WTC11 (cell line): Measurements from ENCODE around the gene PTPN6.

Experiments
- FOXK1 ChIP-seq: sonication (generic); formaldehyde crosslinking; IDR thresholded peaks from 2 replicates; pipeline ENCODE4 v1.8.0; 2022; ENCODE audit warnings: mild to moderate bottlenecking, moderate library complexity, missing genetic modification reagents
- HMGXB4 ChIP-seq: sonication (generic); formaldehyde crosslinking; IDR thresholded peaks from 2 replicates; pipeline ENCODE4 v1.8.1; 2023; ENCODE audit warnings: mild to moderate bottlenecking, moderate library complexity, missing genetic modification reagents
- PRDM15 ChIP-seq: sonication (generic); formaldehyde crosslinking; IDR thresholded peaks from 2 replicates; pipeline ENCODE4 v1.8.0; 2022; ENCODE audit warnings: missing genetic modification reagents
- SP1 ChIP-seq: sonication (generic); formaldehyde crosslinking; conservative IDR thresholded peaks from 2 replicates; pipeline ENCODE4 v1.8.1; 2022; ENCODE audit warnings: missing genetic modification reagents
- ZBTB21 ChIP-seq: sonication (generic); formaldehyde crosslinking; IDR thresholded peaks from 2 replicates; pipeline ENCODE4 v1.8.1; 2023; ENCODE audit warnings: mild to moderate bottlenecking, missing genetic modification reagents, borderline replicate concordance
- ZNF138 ChIP-seq: sonication (generic); formaldehyde crosslinking; conservative IDR thresholded peaks from 2 replicates; pipeline ENCODE4 v1.8.1; 2022; ENCODE audit warnings: mild to moderate bottlenecking, moderate library complexity, missing genetic modification reagents
- TF ChIP-seq, protein P1 (sequence below): fragments of 200-600 bp; IDR thresholded peaks from 2 replicates; pipeline ENCODE4 v1.8.0; 2022; ENCODE audit warnings: antibody characterized with exemption
- TF ChIP-seq, protein P2 (sequence below): sonication (generic); formaldehyde crosslinking; IDR thresholded peaks from 2 replicates; pipeline ENCODE4 v1.8.0; 2022; ENCODE audit warnings: mild to moderate bottlenecking, missing genetic modification reagents

DNA sequence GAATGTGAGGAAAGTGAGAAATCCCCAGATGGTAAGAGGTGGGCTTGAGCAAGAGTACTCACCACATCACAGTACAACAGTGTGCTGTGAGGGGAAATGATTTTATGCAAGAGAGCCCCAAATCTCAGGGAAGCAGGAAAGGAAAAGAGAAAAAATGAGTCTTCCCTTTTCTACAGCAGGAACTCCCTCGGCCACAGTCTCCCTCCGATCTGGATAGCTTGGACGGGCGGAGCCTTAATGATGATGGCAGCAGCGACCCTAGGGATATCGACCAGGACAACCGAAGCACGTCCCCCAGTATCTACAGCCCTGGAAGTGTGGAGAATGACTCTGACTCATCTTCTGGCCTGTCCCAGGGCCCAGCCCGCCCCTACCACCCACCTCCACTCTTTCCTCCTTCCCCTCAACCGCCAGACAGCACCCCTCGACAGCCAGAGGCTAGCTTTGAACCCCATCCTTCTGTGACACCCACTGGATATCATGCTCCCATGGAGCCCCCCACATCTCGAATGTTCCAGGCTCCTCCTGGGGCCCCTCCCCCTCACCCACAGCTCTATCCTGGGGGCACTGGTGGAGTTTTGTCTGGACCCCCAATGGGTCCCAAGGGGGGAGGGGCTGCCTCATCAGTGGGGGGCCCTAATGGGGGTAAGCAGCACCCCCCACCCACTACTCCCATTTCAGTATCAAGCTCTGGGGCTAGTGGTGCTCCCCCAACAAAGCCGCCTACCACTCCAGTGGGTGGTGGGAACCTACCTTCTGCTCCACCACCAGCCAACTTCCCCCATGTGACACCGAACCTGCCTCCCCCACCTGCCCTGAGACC lies 15.6 kb upstream of the PTPN6 start:
- TF ChIP-seq, protein P1, sequence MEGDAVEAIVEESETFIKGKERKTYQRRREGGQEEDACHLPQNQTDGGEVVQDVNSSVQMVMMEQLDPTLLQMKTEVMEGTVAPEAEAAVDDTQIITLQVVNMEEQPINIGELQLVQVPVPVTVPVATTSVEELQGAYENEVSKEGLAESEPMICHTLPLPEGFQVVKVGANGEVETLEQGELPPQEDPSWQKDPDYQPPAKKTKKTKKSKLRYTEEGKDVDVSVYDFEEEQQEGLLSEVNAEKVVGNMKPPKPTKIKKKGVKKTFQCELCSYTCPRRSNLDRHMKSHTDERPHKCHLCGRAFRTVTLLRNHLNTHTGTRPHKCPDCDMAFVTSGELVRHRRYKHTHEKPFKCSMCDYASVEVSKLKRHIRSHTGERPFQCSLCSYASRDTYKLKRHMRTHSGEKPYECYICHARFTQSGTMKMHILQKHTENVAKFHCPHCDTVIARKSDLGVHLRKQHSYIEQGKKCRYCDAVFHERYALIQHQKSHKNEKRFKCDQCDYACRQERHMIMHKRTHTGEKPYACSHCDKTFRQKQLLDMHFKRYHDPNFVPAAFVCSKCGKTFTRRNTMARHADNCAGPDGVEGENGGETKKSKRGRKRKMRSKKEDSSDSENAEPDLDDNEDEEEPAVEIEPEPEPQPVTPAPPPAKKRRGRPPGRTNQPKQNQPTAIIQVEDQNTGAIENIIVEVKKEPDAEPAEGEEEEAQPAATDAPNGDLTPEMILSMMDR, result no peak
- TF ChIP-seq, protein P2, sequence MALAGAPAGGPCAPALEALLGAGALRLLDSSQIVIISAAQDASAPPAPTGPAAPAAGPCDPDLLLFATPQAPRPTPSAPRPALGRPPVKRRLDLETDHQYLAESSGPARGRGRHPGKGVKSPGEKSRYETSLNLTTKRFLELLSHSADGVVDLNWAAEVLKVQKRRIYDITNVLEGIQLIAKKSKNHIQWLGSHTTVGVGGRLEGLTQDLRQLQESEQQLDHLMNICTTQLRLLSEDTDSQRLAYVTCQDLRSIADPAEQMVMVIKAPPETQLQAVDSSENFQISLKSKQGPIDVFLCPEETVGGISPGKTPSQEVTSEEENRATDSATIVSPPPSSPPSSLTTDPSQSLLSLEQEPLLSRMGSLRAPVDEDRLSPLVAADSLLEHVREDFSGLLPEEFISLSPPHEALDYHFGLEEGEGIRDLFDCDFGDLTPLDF (CRISPR knock-in tag), result no peak
- TF ChIP-seq ZNF138 (CRISPR knock-in tag) (no peak), FOXK1 (CRISPR knock-in tag) (no peak), HMGXB4 (CRISPR knock-in tag) (no peak), ZBTB21 (CRISPR knock-in tag) (no peak), SP1 (CRISPR knock-in tag) (no peak), PRDM15 (CRISPR knock-in tag) (no peak)
